DMS114 treated with DMSO at 0.1 percent for 48 hours (cell line): ENCODE results near the gene LCE2C.
"Not testable (repeated sequence)": the region's sequence is repeated elsewhere in the genome, so short reads cannot be mapped to it uniquely, and the experiment has no call there.

Experiments
- DNase-seq: peaks from one replicate; lab custom pipeline; 2025; ENCODE audit not compliant: unreplicated experiment; lab: John Stamatoyannopoulos, UW

LCE2C gene, protein sequence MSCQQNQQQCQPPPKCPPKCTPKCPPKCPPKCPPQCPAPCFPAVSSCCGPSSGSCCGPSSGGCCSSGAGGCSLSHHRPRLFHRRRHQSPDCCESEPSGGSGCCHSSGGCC

GRCh38 chr1:152674983-152675382, at the start of gene LCE2C:
LCE2C (plus strand) TSS chr1:152675279; CDS start chr1:152676016, 737 bp downstream.
- not testable (repeated sequence) for DNase-seq

DNA sequence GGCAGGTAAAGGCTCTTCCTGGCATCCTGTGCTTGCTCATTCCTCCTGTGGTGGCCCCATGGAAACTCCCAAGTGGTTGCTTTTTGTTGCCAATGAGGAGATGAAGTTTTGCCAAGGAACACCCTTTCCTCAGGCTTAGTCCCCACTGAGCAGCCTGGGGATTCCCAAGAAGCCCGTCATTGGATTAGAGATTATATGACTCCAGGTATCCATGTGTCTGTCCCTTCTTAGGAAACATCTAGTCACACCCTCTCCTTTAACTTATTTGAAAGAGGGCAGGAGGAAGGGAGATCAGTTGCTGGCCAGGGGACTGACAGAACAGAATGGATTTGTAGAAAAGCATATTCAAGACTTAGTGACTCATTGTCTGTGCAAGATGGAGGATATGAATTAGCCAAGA, 48.3 kb upstream of the LCE2C start:
- DNase-seq = no peak

- DNase-seq = no peak
Observed at GRCh38 chr1:152630596-152630995, 44.5 kb upstream of the LCE2C start.

GRCh38 chr1:152640351-152640750, 34.7 kb upstream of the LCE2C start:
- DNase-seq = no peak

DNA sequence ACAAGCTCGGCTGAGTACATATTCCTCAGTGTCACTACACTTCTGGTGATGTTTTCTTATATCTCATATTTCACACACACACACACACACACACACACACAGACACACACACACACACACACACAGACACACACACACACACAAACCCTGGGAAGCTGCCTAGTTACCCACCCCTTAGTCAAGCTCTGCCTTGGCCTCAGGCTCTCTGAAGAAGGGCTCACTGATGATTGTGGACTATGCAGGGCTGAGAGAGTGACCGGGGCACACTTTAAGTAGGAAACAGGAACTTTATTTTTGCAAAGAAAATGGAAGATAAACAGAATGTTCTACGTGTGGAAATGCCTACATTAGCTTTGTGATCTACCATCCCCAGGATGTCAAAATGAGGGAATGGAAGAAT, 31.1 kb upstream of the LCE2C start:
- no peak for DNase-seq

GRCh38 chr1:152645146-152645545, 29.9 kb upstream of the LCE2C start:
- DNase-seq = no peak

GRCh38 chr1:152646656-152647055, 28.4 kb upstream of the LCE2C start:
- DNase-seq = no peak

- DNase-seq = peak; percentile 75
Observed at GRCh38 chr1:152654110-152654509, 21.0 kb upstream of the LCE2C start.

DNA sequence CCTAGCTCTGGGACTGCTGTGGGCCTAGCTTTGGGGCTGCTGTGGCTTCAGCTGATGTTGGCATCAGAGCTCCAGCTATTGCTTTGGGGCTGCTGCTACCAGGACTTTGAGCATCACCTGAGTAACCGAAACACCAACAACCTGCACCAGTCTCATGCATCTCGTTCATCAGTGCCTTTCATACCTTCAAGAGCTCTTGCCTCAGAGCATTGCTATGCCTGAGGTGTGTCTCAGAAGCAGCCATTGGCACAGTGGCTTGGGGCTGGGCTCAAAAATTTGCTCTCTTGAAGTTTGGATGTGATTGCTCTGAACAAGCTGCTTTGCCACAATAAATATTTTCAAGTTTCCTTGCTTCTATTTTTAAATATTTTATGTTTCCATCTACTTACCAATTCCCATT, 18.6 kb upstream of the LCE2C start:
- DNase-seq = no peak

GRCh38 chr1:152657677-152658076, 17.4 kb upstream of the LCE2C start:
- DNase-seq = no peak

DNA sequence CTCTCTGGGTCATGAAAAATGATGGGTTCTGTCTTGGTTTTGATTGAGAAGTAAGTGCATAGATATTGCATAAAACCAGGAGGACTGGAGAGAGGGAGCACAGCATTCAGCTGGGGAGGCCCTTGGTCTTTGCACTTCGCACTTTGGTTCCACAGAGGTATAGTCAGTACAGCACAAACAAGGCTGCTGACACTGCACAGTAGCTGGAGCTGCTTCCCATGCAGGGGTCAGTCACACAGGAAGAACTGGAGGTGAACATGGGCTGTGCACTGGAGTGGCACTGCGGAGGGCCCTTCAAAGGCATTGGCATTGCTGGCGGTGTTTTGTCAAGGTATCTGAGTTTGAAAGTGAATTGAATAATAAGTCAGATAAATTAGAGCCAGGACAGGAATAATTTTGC, 16.4 kb upstream of the LCE2C start:
- DNase-seq = no peak

GRCh38 chr1:152663098-152663497, 12.0 kb upstream of the LCE2C start, which contains the start of gene LCE2D:
LCE2D (plus strand) TSS chr1:152663380; CDS start chr1:152664106, 726 bp downstream.
- DNase-seq = no peak

GRCh38 chr1:152666171-152666570, 8.9 kb upstream of the LCE2C start:
- not testable (repeated sequence) for DNase-seq

DNA sequence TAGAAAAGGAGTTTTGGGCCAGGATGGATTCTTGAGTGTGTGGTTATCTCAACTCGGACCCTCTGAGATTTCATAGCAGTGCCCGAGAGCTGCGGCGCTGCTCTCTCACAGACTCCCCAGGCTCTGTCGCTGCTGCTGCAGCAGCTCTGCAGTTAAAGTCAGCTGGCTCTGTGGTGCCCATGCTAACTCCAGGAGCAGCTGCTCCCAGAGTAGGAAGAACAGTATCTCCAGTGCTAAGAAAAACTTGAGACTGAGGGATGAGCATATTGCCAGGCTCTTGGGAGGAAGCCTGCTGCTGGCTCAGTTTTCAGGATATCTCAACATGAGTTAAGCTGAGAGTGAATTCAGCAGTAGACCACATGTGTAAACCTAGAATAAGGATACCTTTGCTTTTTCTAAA, 7.4 kb upstream of the LCE2C start:
- DNase-seq = no peak

DNA sequence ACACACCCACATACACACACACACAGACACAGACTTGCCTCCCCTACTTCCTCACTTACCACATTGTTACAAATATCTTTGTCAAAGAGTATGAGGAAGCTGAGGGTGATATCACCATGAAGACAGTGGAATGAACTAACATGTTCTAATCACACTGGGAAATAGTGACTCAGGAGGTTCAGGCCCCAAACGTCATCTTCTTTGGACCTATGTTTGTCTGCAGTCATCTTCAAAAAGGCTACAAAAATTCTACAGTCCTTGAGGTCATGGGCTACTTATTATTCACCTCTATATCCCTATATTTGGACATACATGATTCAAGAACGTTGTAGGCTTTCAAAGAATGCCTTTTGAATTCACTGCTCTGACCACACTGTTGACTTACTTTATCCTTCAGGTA, 2.1 kb upstream of the LCE2C start:
- no peak for DNase-seq

DNA sequence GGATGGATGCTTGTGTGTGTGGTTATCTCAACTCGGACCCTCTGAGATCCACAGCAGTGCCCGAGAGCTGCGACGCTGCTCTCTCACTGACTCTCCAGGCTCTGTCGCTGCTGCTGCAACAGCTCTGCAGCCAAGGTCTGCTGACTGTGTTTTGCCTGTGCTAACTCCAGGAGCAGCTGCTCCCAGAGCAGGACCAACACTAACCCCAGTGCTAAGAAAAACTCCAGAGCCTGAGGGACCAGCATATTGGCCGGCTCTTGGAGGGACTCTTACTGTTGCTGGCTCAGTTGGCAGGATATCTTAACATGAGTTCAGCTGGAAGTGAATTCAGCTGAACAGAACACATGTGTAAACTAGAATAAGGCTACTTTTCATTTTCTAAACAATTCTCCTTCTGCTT, 4.4 kb downstream of the LCE2C start:
- DNase-seq = no peak

DNA sequence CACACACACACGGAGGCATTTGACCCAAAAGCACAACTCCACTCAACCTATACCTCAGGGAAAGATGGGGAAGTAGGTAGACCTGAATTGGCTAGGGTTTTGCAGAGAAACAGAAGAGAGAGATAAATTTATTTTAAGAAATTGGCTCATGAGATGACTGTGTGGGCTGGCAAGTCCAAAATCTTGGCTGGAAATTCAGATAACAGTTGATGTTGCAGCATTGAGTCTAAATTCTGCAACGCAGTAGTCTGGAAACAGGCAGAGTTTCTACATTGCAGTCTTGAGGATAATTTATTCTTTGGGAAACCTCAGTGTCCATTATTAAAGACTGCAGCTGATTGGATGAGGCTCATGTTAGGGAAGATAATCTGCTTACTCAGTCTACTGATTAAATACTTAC, 6.5 kb downstream of the LCE2C start:
- DNase-seq = no peak

DNA sequence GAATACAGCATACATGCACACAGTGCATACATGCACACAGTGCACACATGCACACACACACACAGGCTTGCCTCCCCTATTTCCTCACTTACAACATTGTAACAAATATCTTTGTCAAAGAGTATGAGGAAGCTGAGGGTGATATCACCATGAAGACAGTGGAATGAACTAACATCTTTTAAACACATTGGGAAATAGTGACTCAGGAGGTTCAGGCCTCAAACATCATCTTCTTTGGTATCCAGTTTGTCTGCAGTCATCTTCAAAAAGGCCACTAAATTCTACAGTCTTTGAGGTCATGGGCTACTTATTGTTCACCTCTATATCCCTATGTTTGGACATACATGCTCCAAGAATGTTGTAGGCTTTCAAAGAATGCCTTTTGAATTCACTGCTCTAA, 8.8 kb downstream of the LCE2C start:
- no peak for DNase-seq

DNA sequence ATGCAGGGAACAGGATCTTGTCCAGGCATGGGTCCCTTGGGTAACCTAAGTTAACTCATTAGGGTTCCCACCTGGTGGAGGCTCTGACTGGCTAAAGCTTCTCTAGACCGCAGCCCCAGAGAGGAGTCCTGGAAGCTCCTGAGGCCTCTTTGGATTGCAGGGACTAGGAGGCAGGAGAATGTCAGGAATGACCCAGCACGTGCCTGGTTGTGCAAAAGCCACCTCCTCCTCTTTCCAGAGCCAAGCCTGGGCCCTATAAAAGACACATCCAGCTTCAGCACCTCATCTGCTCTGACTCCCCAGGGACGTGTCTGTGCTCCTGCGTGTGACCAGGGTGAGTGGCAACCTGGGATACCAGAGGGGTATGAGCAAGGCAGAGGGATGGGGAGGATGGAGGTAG, 10.7 kb downstream of the LCE2C start, which contains the start of gene LCE2B:
Gene LCE2B (plus strand): TSS at position 301 of the 400 bp plus-strand sequence. CDS start 721 bp downstream, outside the sequence.
- DNase-seq = not testable (repeated sequence)

DNA sequence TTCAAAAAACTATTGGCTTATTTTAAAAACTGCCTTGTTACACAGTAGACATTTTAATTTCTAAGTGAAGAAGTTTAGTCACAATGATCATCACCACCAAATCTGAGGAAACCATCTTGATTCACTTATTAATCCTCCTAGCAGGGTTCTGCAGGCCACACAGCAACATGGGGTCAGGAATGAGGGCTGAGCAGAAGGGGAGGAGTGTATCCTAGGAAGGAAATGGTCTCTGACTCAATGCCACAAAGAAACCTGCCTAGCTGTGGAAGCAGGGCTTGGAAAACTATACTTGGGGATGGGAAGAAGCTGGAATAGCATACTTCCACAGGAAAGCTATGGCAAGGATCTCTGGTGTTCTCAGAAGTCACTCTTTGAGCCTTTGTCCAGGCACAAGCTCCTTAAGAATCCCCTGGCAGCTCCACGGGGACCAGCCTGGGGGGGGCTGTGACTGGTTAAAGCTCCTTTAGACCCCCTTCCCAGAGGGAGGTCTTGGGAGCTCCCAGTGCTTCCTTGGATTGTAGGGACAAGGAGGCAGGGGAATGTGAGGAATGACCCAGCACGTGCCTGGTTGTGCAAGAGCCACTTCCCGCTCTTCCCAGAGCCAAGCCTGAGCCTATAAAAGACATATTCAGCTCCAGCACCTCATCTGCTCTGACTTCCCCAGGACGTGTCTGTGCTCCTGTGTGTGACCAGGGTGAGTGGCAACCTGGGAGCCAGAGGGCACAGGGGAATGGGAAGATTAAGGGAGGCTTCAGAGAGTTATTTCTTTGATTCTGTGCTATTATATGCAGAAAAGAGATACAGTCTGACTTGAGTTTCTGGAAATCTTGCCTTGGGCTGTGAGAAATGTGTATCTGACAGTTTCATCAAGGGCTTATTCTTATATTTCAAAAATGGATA, 22.9 kb downstream of the LCE2C start, which contains the start of gene LCE2A:
Gene LCE2A (plus strand): TSS at position 645 of the 900 bp plus-strand sequence. CDS start 557 bp downstream, outside the sequence.
- DNase-seq = no peak

DNA sequence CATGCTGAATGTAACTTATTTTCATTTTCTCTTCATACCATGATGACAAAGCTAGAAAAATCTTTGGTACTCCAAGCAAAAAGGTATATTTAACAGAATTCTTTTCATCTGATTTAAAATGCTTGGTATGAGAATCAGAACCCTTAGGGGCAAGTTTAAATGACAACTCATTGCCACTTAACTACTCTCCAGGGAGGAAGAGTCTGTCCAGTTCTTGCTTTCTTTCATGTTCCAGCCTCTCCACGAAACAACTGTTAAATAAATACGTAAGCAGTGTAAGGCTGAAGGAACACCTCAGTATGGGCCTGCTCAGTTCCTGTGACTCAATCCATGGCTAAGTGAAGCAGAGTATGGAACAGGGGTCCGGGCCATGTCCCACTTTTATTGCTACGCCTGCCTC, 24.7 kb downstream of the LCE2C start:
- DNase-seq = no peak

GRCh38 chr1:152707860-152708259, 32.8 kb downstream of the LCE2C start, which contains the start of gene LCE4A:
LCE4A (plus strand) TSS chr1:152708160; CDS start chr1:152709076, 916 bp downstream.
- no peak for DNase-seq
